Nephron (organoid): ENCODE data around the gene DNAJB11.

Experiments
- H3K27ac Mint-ChIP-seq, 3 experiments: 2 replicates each; pipeline ENCODE4 v1.8.0; 2020; ENCODE audit warnings: mixed read lengths in 3 of 3, mild to moderate bottlenecking in 2 of 3, moderate library complexity in 1 of 3
- H3K27me3 Mint-ChIP-seq: 2 replicates; pipeline ENCODE4 v1.8.0; 2021; ENCODE audit warnings: low read depth, mild to moderate bottlenecking, moderate library complexity, mixed read lengths
- H3K36me3 Mint-ChIP-seq: 2 replicates; pipeline ENCODE4 v1.8.0; 2020; ENCODE audit warnings: low read depth, mixed read lengths
- H3K4me1 Mint-ChIP-seq: 2 replicates; pipeline ENCODE4 v1.8.0; 2020; ENCODE audit warnings: mixed read lengths
- H3K4me3 Mint-ChIP-seq, 3 experiments: 2 replicates each; pipeline ENCODE4 v1.8.0; 2020; ENCODE audit warnings: mild to moderate bottlenecking in 3 of 3, mixed read lengths in 3 of 3, moderate library complexity in 2 of 3
- H3K9me3 Mint-ChIP-seq: 2 replicates; pipeline ENCODE4 v1.8.0; 2020; ENCODE audit warnings: mixed read lengths
- TF ChIP-seq, protein P1 (sequence below), 3 experiments: fragments of 200-600 bp; sonication (generic); IDR thresholded peaks; one replicate each; pipeline ENCODE4 v1.5.0; 2021; ENCODE audit warnings: antibody characterized with exemption in 3 of 3; ENCODE audit not compliant: unreplicated experiment in 3 of 3

Gene DNAJB11

DNA sequence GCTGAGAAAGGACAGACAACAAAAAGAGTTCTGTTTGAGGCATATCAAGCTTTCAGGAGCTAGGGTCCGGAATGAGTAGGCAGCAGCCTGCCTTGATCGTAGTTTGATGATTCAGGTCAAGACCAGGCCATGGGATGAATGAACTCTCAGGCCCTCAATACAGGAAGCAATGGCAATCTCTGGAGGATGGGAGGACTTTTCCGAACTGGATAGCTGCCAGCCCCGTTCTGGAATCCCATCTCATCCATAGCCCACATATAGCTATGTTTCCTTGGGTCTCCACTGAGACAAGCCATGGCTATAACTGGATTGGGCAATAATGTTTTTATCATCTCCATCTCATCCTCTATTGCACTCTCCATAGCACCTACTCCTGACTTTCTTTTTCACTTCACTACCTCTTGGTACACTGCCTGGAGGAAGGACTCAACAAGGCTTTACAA is 55.1 kb downstream of the DNAJB11 start:
- no peaks in the 10 kb centered on the region for H3K36me3 Mint-ChIP-seq
- no peak overlapping the region for H3K27ac Mint-ChIP-seq
- peaks cover 11% of the 10 kb centered on the region for H3K27me3 Mint-ChIP-seq
- no peaks in the 10 kb centered on the region for H3K9me3 Mint-ChIP-seq
- H3K4me1 Mint-ChIP-seq: no peaks in the 10 kb centered on the region
- TF ChIP-seq, protein P1, sequence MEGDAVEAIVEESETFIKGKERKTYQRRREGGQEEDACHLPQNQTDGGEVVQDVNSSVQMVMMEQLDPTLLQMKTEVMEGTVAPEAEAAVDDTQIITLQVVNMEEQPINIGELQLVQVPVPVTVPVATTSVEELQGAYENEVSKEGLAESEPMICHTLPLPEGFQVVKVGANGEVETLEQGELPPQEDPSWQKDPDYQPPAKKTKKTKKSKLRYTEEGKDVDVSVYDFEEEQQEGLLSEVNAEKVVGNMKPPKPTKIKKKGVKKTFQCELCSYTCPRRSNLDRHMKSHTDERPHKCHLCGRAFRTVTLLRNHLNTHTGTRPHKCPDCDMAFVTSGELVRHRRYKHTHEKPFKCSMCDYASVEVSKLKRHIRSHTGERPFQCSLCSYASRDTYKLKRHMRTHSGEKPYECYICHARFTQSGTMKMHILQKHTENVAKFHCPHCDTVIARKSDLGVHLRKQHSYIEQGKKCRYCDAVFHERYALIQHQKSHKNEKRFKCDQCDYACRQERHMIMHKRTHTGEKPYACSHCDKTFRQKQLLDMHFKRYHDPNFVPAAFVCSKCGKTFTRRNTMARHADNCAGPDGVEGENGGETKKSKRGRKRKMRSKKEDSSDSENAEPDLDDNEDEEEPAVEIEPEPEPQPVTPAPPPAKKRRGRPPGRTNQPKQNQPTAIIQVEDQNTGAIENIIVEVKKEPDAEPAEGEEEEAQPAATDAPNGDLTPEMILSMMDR (IDR thresholded peaks at IDR 0.05; ENCODE audit: unreplicated experiment in 3 of 3): no peak
- no peak overlapping the region for H3K4me3 Mint-ChIP-seq

DNA sequence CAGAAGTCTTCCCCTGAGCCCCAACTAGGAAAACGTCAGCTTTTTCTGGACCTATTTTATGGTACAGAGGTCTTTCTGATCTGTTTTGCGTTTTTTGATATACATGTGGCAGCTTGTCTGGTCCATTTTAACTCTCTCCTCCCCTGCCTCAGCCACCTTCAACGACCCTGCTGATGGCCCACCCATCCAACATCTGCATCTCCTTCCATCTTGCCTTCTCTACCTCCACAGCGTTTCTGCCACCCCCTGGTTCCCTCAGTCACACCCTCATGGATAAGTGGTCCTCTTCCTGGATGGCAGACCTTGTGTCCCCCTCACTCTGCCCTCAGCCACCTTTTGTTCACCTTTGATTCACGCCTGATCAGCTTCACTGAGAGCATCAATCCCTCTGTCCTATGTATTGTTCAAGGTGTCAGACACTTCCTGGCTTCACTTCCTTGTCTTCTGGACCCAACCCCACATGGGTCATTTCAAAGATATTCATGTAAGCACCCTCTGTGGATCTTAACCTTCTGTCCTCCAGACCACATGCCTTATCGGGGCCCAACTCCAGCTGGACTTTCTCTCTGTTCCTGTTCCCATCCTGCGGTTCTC is 55.8 kb downstream of the DNAJB11 start:
- H3K27me3 Mint-ChIP-seq: peaks cover 10% of the 10 kb centered on the region
- no peaks in the 10 kb centered on the region for H3K9me3 Mint-ChIP-seq
- no peak overlapping the region for H3K27ac Mint-ChIP-seq
- no peak overlapping the region for H3K4me3 Mint-ChIP-seq
- no peaks in the 10 kb centered on the region for H3K36me3 Mint-ChIP-seq
- no peaks in the 10 kb centered on the region for H3K4me1 Mint-ChIP-seq
- TF ChIP-seq, protein P1 (IDR thresholded peaks at IDR 0.05; ENCODE audit: unreplicated experiment in 3 of 3): no peak

DNA sequence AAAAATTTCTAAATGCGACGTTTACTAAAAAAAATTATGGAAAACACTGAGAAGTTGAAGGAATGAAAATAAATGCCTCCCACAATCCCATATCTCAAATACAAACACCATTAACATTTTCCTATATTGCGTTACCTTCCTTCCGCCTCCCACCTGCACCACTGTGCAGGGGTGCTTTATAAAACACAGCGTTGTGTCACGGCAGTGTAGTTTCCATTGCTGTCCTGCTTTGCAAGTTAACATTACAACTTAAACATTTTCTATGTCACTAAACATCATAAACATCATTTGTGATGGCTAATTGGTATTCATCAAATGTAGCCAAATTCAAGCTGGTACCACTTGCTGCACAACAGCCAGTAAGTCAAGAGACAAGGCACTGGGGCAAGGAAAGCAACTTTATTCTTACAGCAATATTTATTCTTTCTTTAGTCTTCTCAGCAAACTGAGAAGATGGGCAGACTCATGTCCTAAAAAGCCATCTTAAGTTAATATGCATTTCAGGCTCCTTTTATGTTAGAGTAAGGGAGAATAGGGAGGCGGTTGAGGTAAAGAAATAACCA is 57.4 kb downstream of the DNAJB11 start:
- Mint-ChIP-seq H3K36me3 (no peaks in the 10 kb centered on the region), H3K4me3 (no peak overlapping the region), H3K4me1 (no peaks in the 10 kb centered on the region), H3K27ac (no peak overlapping the region), H3K27me3 (peaks cover 10% of the 10 kb centered on the region), H3K9me3 (no peaks in the 10 kb centered on the region)
- TF ChIP-seq, protein P1 (IDR thresholded peaks at IDR 0.05; ENCODE audit: unreplicated experiment in 3 of 3): no peak

DNA sequence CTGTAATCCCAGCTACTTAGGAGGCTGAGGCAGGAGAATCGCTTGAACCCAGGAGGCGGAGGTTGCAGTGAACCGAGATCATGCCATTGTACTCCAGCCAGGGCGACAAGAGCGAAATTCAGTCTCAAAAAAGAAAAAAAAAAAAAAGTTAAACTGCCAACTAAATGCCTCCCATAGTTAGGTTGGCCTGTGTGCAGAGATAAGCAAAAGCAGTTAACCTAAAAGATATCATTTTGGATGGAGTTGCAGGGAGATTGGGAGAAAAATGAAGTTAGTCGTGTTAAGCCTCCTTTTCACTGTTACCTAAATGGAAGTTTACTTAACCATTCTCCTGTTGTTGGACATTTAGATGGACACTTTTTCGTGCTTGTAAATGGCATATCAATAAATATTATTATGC is 58.2 kb downstream of the DNAJB11 start:
- Mint-ChIP-seq H3K27me3 (peaks cover 10% of the 10 kb centered on the region), H3K27ac (no peak overlapping the region), H3K9me3 (no peaks in the 10 kb centered on the region), H3K4me1 (no peaks in the 10 kb centered on the region), H3K36me3 (no peaks in the 10 kb centered on the region), H3K4me3 (no peak overlapping the region)
- TF ChIP-seq, protein P1 (IDR thresholded peaks at IDR 0.05; ENCODE audit: unreplicated experiment in 3 of 3): no peak

DNA sequence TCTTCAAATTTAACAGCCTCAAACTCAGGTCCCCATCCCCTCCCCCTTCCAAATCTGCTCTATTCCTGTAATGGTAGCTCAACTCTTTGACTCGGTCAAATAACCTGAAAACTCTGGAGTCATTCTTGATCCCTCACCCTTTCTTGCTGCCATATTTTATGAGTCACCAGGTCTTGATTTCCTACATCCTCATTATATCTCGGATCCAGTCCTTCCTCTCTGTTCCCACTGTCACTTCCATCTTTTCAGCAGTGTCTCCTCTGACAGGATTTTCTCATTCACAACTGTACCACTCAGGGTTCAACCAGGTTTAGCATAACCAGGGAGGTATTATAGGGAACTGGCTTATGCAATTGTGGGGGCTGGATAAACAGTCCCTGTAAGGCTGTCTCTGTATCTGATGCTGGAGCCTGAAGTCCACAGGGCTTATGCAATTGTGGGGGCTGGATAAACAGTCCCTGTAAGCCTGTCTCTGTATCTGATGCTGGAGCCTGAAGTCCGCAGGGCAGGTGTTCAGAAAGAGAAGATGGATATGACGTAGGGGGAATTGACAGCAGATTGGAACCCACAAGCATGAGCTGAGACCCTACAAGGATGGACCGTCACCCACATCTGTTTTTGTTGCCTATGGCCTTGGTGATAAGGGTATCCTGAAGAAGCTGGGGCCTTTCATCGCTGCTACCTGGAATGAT is 60.6 kb downstream of the DNAJB11 start:
- no peak overlapping the region for H3K4me3 Mint-ChIP-seq
- TF ChIP-seq, protein P1 (IDR thresholded peaks at IDR 0.05; ENCODE audit: unreplicated experiment in 3 of 3): no peak
- no peaks in the 10 kb centered on the region for H3K4me1 Mint-ChIP-seq
- no peak overlapping the region for H3K27ac Mint-ChIP-seq
- H3K27me3 Mint-ChIP-seq: peaks cover 10% of the 10 kb centered on the region
- no peaks in the 10 kb centered on the region for H3K36me3 Mint-ChIP-seq
- H3K9me3 Mint-ChIP-seq: no peaks in the 10 kb centered on the region
